Breast epithelium (tissue), 3 donors: ENCODE data around the gene IL32.

ENCODE experiments used
- CTCF ChIP-seq, 3 donors: fragments of 450-650 bp; IDR thresholded peaks; one replicate each; pipeline ENCODE4 v1.5.1; 2016 to 2017; ENCODE audit warnings: antibody characterized with exemption in 3 of 3, mild to moderate bottlenecking in 3 of 3, moderate library complexity in 3 of 3
- POLR2A ChIP-seq: fragments of 450-650 bp; IDR thresholded peaks from one replicate; pipeline ENCODE4 v1.6.1; 2016; ENCODE audit warnings: antibody characterized with exemption, mild to moderate bottlenecking, moderate library complexity

- TF ChIP-seq CTCF (IDR thresholded peaks at IDR 0.05): no peak
- TF ChIP-seq POLR2A: no peak
These were observed 14.4 kb upstream of the IL32 start for GRCh38 chr16:3051009-3051408.
